IMR-90 (cell line): ENCODE measurements around the gene SYS1. TPM values are rescaled to one million over a fixed set of nuclear protein-coding genes. Genes with fewer than 3 reads are reported as not detected.

Source experiments
- ATAC-seq: fragments of 200-7000 bp; cut with Tn5 transposase; 2 replicates; pipeline ENCODE4 v1.9.1; 2020; ENCODE audit warnings: low read depth, mild to moderate bottlenecking, moderate library complexity
- BruUV-seq: library from RNA; stranded (reverse); fragments of 400-500 nt; replicated peaks from 2 replicates; lab custom pipeline; 2021; lab: Mats Ljungman, UMichigan
- CTCF ChIA-PET: fragments of 300-600 bp; formaldehyde crosslinking; extraction: SDS; loops from one replicate; lab custom pipeline; 2021; ENCODE audit warnings: antibody characterized with exemption; lab: Yijun Ruan, JAX
- POLR2A ChIA-PET: fragments of 300-600 bp; sonication (Branson Sonifier 250); formaldehyde crosslinking; loops from one replicate; lab custom pipeline; 2022; ENCODE audit warnings: antibody characterized with exemption; ENCODE audit not compliant: unreplicated experiment; lab: Charles Lee
- DNase-seq: peaks from one replicate; pipeline ENCODE4 v3.0.0; 2013
- H2AFZ ChIP-seq: replicated peaks from 2 replicates; pipeline ENCODE3; 2013; ENCODE audit warnings: low read length, mild to moderate bottlenecking; ENCODE audit not compliant: poor library complexity
- H2AK5ac ChIP-seq: 2 replicates; pipeline ENCODE4 v1.6.1; 2013; ENCODE audit warnings: low read depth, low read length, inconsistent platforms
- H2AK9ac ChIP-seq: replicated peaks from 2 replicates; pipeline ENCODE3; 2013; ENCODE audit warnings: mild to moderate bottlenecking, low read depth, low read length, moderate library complexity; ENCODE audit not compliant: poor library complexity
- H2BK120ac ChIP-seq: 2 replicates; pipeline ENCODE4 v1.6.1; 2013; ENCODE audit warnings: low read depth, low read length, inconsistent platforms
- H2BK15ac ChIP-seq: 3 replicates; pipeline ENCODE4 v1.6.1; 2013; ENCODE audit warnings: low read depth, low read length, inconsistent platforms
- H2BK20ac ChIP-seq: 2 replicates; pipeline ENCODE4 v1.6.1; 2013; ENCODE audit warnings: low read depth, mild to moderate bottlenecking, inconsistent platforms, low read length, moderate library complexity
- H2BK5ac ChIP-seq: 2 replicates; pipeline ENCODE4 v1.6.1; 2013; ENCODE audit warnings: mild to moderate bottlenecking, low read depth, low read length, inconsistent platforms; ENCODE audit not compliant: poor library complexity, severe bottlenecking
- H3K14ac ChIP-seq: replicated peaks from 2 replicates; pipeline ENCODE4 v1.6.1; 2013; ENCODE audit warnings: low read depth, low read length, inconsistent platforms
- H3K18ac ChIP-seq: 2 replicates; pipeline ENCODE4 v1.6.1; 2013; ENCODE audit warnings: low read depth, low read length, control low read depth
- H3K23ac ChIP-seq: 2 replicates; pipeline ENCODE4 v1.6.1; 2013; ENCODE audit warnings: low read depth, low read length, inconsistent platforms
- H3K27ac ChIP-seq: 2 replicates; pipeline ENCODE4 v1.5.1; 2013; ENCODE audit warnings: mild to moderate bottlenecking, control low read depth, low read length; ENCODE audit not compliant: insufficient read depth
- H3K27me3 ChIP-seq: 2 replicates; pipeline ENCODE4 v1.6.1; 2013; ENCODE audit warnings: low read length; ENCODE audit not compliant: control insufficient read depth, insufficient read depth
- H3K36me3 ChIP-seq: 2 replicates; pipeline ENCODE4 v1.6.1; 2013; ENCODE audit warnings: low read length, mixed read lengths; ENCODE audit not compliant: control insufficient read depth, insufficient read depth
- H3K4ac ChIP-seq: 2 replicates; pipeline ENCODE4 v1.6.1; 2013; ENCODE audit warnings: low read depth, low read length, inconsistent platforms
- H3K4me1 ChIP-seq: 2 replicates; pipeline ENCODE4 v1.6.1; 2013; ENCODE audit warnings: low read length, mixed read lengths; ENCODE audit not compliant: control insufficient read depth, insufficient read depth
- H3K4me2 ChIP-seq: 2 replicates; pipeline ENCODE4 v1.6.1; 2013; ENCODE audit warnings: low read depth, mild to moderate bottlenecking, control low read depth, low read length, moderate library complexity
- H3K4me3 ChIP-seq: 2 replicates; pipeline ENCODE4 v1.5.1; 2013; ENCODE audit warnings: low read depth, mild to moderate bottlenecking, control low read depth, low read length, moderate library complexity; ENCODE audit not compliant: insufficient read depth
- H3K56ac ChIP-seq: 2 replicates; pipeline ENCODE4 v1.6.1; 2013; ENCODE audit warnings: low read length, inconsistent platforms; ENCODE audit not compliant: insufficient read depth; ENCODE audit errors: extremely low read depth
- H3K79me1 ChIP-seq, 2 experiments: 2 replicates each; pipeline ENCODE4 v1.6.1; 2013; ENCODE audit warnings: low read length in 2 of 2, inconsistent platforms in 1 of 2, low read depth in 1 of 2
- H3K9ac ChIP-seq: 2 replicates; pipeline ENCODE4 v1.6.1; 2013; ENCODE audit warnings: low read depth, low read length, control low read depth
- H3K9me1 ChIP-seq: 2 replicates; pipeline ENCODE4 v1.6.1; 2013; ENCODE audit warnings: low read length, inconsistent platforms; ENCODE audit not compliant: insufficient read depth
- H3K9me3 ChIP-seq: 2 replicates; pipeline ENCODE4 v1.6.1; 2013; ENCODE audit warnings: low read length; ENCODE audit not compliant: control insufficient read depth, insufficient read depth
- H4K20me1 ChIP-seq: 2 replicates; pipeline ENCODE4 v1.6.1; 2013; ENCODE audit warnings: low read length, inconsistent platforms; ENCODE audit not compliant: insufficient read depth
- H4K5ac ChIP-seq: 2 replicates; pipeline ENCODE4 v1.6.1; 2013; ENCODE audit warnings: mild to moderate bottlenecking, low read depth, low read length, control low read depth
- H4K8ac ChIP-seq, 2 experiments: 2 replicates each; pipeline ENCODE4 v1.6.1; 2013; ENCODE audit warnings: low read depth in 2 of 2, low read length in 2 of 2, control low read depth in 1 of 2, inconsistent platforms in 1 of 2
- H4K91ac ChIP-seq: 2 replicates; pipeline ENCODE4 v1.6.1; 2013; ENCODE audit warnings: low read depth, low read length, inconsistent platforms; ENCODE audit not compliant: insufficient read depth
- CTCF ChIP-seq: conservative IDR thresholded peaks from 2 replicates; pipeline ENCODE4 v1.5.1; 2012; ENCODE audit warnings: mild to moderate bottlenecking, low read depth, low read length, improper control_type of control experiment
- RCOR1 ChIP-seq: IDR thresholded peaks from 2 replicates; pipeline ENCODE4 v1.6.1; 2012; ENCODE audit warnings: mild to moderate bottlenecking, low read length, improper control_type of control experiment; ENCODE audit not compliant: insufficient replicate concordance
- SMC3 ChIP-seq: fragments of 150-350 bp; IDR thresholded peaks from 2 replicates; pipeline ENCODE4 v1.6.1; 2016; ENCODE audit warnings: low read depth, mild to moderate bottlenecking, antibody characterized with exemption, low read length, moderate library complexity
- WGBS, 2 experiments: methylation state at CpG; one replicate each; pipeline versions ENCODE4 v1.1.5 to v1.1.7; 2013; ENCODE audit warnings: missing lambda C conversion rate in 2 of 2; ENCODE audit not compliant: insufficient read length in 1 of 2; ENCODE audit errors: extremely low coverage in 2 of 2; 5-methylcytosine and 5-hydroxymethylcytosine counted together
- dilution Hi-C: fragments of 300-500 bp; cut with HindIII; formaldehyde crosslinking; loops from one replicate; pipeline ENCODE4 v1.14.3; 2018; ENCODE audit warnings: low sequenced_read_pairs; ENCODE audit not compliant: unreplicated experiment
- in situ Hi-C: fragments of 300-500 bp; cut with MboI; formaldehyde crosslinking; loops from 3 replicates; pipeline ENCODE4 v1.14.3; 2019; ENCODE audit warnings: low sequenced_read_pairs, inconsistent platforms, mixed read lengths
- intact Hi-C: fragments of 100-400 bp; cut with micrococcal nuclease; formaldehyde crosslinking; loops from 2 replicates; pipeline ENCODE4 v1.10.0; 2022
- polyA plus RNA-seq, 3 experiments: library from polyadenylated mRNA; depleted of rRNA; stranded (reverse); fragments of >200 nt; gene quantifications; 2 replicates each; pipeline ENCODE4 v1.2.3, GENCODE V29; 2012; ENCODE audit warnings: low replicate concordance in 1 of 3
- total RNA-seq: library from RNA; depleted of rRNA; stranded (reverse); fragments of >200 nt; gene quantifications from 2 replicates; pipeline ENCODE4 v1.2.3, GENCODE V29; 2012

The SYS1 gene
- total and polyA plus RNA-seq, 2 of the 4 experiments (the other 2 are of a cell fraction) = 12.9 to 24.6 TPM

- intact Hi-C loops (no loop called here), dilution Hi-C loops (no loop called here), in situ Hi-C loops (loop anchor here (25.0 kb wide), 1 partner anchor 583 kb away; the partner anchor contains the start of gene PLTP)
- no peak overlapping the region for H4K8ac ChIP-seq
- no peak overlapping the region for H2BK120ac ChIP-seq
- no peak overlapping the region for H4K5ac ChIP-seq
- WGBS, 2 experiments = no CpG with 5 or more reads among the region's 7 CpGs
- ChIA-PET CTCF (no interaction called here), POLR2A (no interaction called here)
- H2AK9ac ChIP-seq = peak overlapping the region; percentile 20
- no peak overlapping the region for H4K91ac ChIP-seq
- BruUV-seq = no TSS peak
- H3K4me3 ChIP-seq = no peak overlapping the region
- H4K20me1 ChIP-seq = peaks cover 42% of the 10 kb centered on the region
- no peak overlapping the region for H2AFZ ChIP-seq
- H3K56ac ChIP-seq = no peak overlapping the region
- no peak overlapping the region for H3K4ac ChIP-seq
- no peak overlapping the region for H2AK5ac ChIP-seq
- ATAC-seq (peak; percentile 18; the same call in 1 of the 2 replicates), DNase-seq (no peak)
- H3K9ac ChIP-seq = no peak overlapping the region
- H3K18ac ChIP-seq = no peak overlapping the region
- H3K14ac ChIP-seq = no peak overlapping the region
- no peaks in the 10 kb centered on the region; the same call in 1 of the 2 replicates for H3K9me1 ChIP-seq
- H3K9me3 ChIP-seq = no peaks in the 10 kb centered on the region
- peaks cover 70% of the 10 kb centered on the region for H3K36me3 ChIP-seq
- no peak overlapping the region for H2BK5ac ChIP-seq
- no peaks in the 10 kb centered on the region for H3K27me3 ChIP-seq
- H3K23ac ChIP-seq = no peak overlapping the region
- no peak overlapping the region for H2BK15ac ChIP-seq
- H3K4me2 ChIP-seq = no peak overlapping the region
- no peak overlapping the region; the same call in 1 of the 2 replicates for H2BK20ac ChIP-seq
- H3K4me1 ChIP-seq = 0 out of 2 replicates have a peak, but pooled peaks cover 1% of the 10 kb centered on the region
- TF ChIP-seq CTCF (0 out of 2 replicates have a peak, but pooled peaks have one; percentile 5), RCOR1 (peak; percentile 22), SMC3 (no peak)
- peaks cover 43 to 63% of the 10 kb centered on the region in 2 experiments for H3K79me1 ChIP-seq
- H3K27ac ChIP-seq = no peak overlapping the region; the same call in 1 of the 2 replicates
Measured at GRCh38 chr20:45329497-45330319, 33.2 kb upstream of the SYS1 start.
